RWPE1 (cell line): ENCODE measurements around the gene CCDC102A.

Experiments used
- CTCF ChIA-PET: fragments of 350-600 bp; sonication (Branson Sonifier 250); formaldehyde crosslinking; extraction: SDS; loops from one replicate; lab custom pipeline; 2021; lab: Yijun Ruan, JAX
- POLR2A ChIA-PET: fragments of 400-600 bp; formaldehyde crosslinking; extraction: SDS; loops from one replicate; lab custom pipeline; 2020; ENCODE audit warnings: antibody characterized with exemption; ENCODE audit not compliant: low non-redundant PET; lab: Yijun Ruan, JAX
- DNase-seq: peaks from one replicate; pipeline ENCODE4 v3.0.0; 2012; ENCODE audit warnings: low spot score
- H3K27ac ChIP-seq: fragments of 450-650 bp; 2 replicates; pipeline ENCODE4 v1.5.1; 2017
- CTCF ChIP-seq: fragments of 450-650 bp; conservative IDR thresholded peaks from 2 replicates; pipeline ENCODE4 v1.5.1; 2017; ENCODE audit warnings: low read depth, mild to moderate bottlenecking

CCDC102A gene

GRCh38 chr16:57540387-57540786, 4.0 kb upstream of the CCDC102A start:
- ChIA-PET CTCF (interaction anchor here (0.6 kb wide), 1 partner anchor 479 kb away, joined by 3 read pairs; no protein-coding TSS in a partner anchor), POLR2A (no interaction called here)
- no peak for TF ChIP-seq CTCF
- no peak for DNase-seq
- no peak overlapping the region for H3K27ac ChIP-seq

GRCh38 chr16:57539072-57539796, 2.9 kb upstream of the CCDC102A start:
- H3K27ac ChIP-seq = no peak overlapping the region
- TF ChIP-seq CTCF = no peak
- ChIA-PET CTCF (interaction anchor here (0.5 to 0.6 kb wide), 2 partner anchors 10 to 61 kb away, joined by 3 to 4 read pairs; no protein-coding TSS in a partner anchor), POLR2A (no interaction called here)
- DNase-seq = no peak

GRCh38 chr16:57538235-57538721, 1.9 kb upstream of the CCDC102A start:
- no peak overlapping the region for H3K27ac ChIP-seq
- ChIA-PET CTCF (interaction anchor here (0.5 kb wide), 1 partner anchor 62 kb away, joined by 3 read pairs; no protein-coding TSS in a partner anchor), POLR2A (no interaction called here)
- no peak for TF ChIP-seq CTCF
- DNase-seq = no peak

- no peak for TF ChIP-seq CTCF
- POLR2A ChIA-PET = no interaction called here
- CTCF ChIA-PET = interaction anchor here (1.9 kb wide), 1 partner anchor 39 kb away, joined by 6 read pairs; no protein-coding TSS in a partner anchor
- no peak for DNase-seq
- no peak overlapping the region for H3K27ac ChIP-seq
These were observed 1.3 kb upstream of the CCDC102A start for GRCh38 chr16:57537581-57538234.

GRCh38 chr16:57537194-57537505, 779 bp upstream of the CCDC102A start:
- ChIA-PET CTCF (interaction anchor here (1.0 to 1.9 kb wide), 2 partner anchors 39 to 40 kb away, joined by 3 to 6 read pairs; no protein-coding TSS in a partner anchor), POLR2A (no interaction called here)
- DNase-seq = no peak
- H3K27ac ChIP-seq = no peak overlapping the region; the same call in 1 of the 2 replicates
- TF ChIP-seq CTCF = no peak

- H3K27ac ChIP-seq = peak overlapping the region; percentile 82
- ChIA-PET POLR2A (no interaction called here), CTCF (interaction anchor here (1.7 to 1.9 kb wide), 2 partner anchors 16 to 41 kb away, joined by 6 read pairs; no protein-coding TSS in a partner anchor)
- DNase-seq = peak; percentile 99
- no peak for TF ChIP-seq CTCF
These were observed 578 bp downstream of the CCDC102A start for GRCh38 chr16:57535680-57536305.
